GM19455 (cell line): ENCODE results near the gene GCK.

Experiments used
- ATAC-seq: cut with Tn5 transposase; IDR thresholded peaks from one replicate; pipeline ENCODE4 v1.9.1; 2021; ENCODE audit not compliant: unreplicated experiment

Gene GCK

GRCh38 chr7:44122529-44122928 lies 66.7 kb downstream of the GCK start:
- ATAC-seq: no peak

GRCh38 chr7:44121761-44122420 lies 67.3 kb downstream of the GCK start:
- no peak for ATAC-seq

GRCh38 chr7:44120395-44120794 lies 68.8 kb downstream of the GCK start:
- no peak for ATAC-seq

GRCh38 chr7:44119829-44120380 lies 69.3 kb downstream of the GCK start:
- ATAC-seq: no peak

- no peak for ATAC-seq
Observed at GRCh38 chr7:44117801-44118429, 71.3 kb downstream of the GCK start.

GRCh38 chr7:44116789-44117666 lies 72.2 kb downstream of the GCK start:
- ATAC-seq: no peak

GRCh38 chr7:44116087-44116788 lies 73.0 kb downstream of the GCK start:
- ATAC-seq: no peak

- ATAC-seq: no peak
Observed at GRCh38 chr7:44114586-44115310, 74.5 kb downstream of the GCK start.

- no peak for ATAC-seq
Observed at GRCh38 chr7:44113764-44114354, 75.4 kb downstream of the GCK start.

GRCh38 chr7:44112997-44113763 lies 76.1 kb downstream of the GCK start:
- no peak for ATAC-seq

GRCh38 chr7:44112231-44112996 lies 76.8 kb downstream of the GCK start:
- ATAC-seq: no peak

- ATAC-seq: no peak
Observed at GRCh38 chr7:44111761-44112160, 77.5 kb downstream of the GCK start.

- no peak for ATAC-seq
Observed at GRCh38 chr7:44110719-44111635, 78.3 kb downstream of the GCK start.

GRCh38 chr7:44109991-44110390 lies 79.2 kb downstream of the GCK start:
- ATAC-seq: no peak

- no peak for ATAC-seq
Observed at GRCh38 chr7:44108768-44109750, 80.2 kb downstream of the GCK start.
